T-helper 1 cell treated with Interleukin-12 subunit alpha and Interleukin-12 subunit beta and Interleukin-4 antibody, amounts not matched to agents 30 μg/mL and 1 μg/mL, for 36 hours (primary cell): ENCODE data around the gene EFNA1.
A peak's percentile ranks its signal among the peaks of the same experiment; 100 is the strongest.

ENCODE experiments used
- H3K27ac Mint-ChIP-seq: one replicate; pipeline ENCODE4 v1.8.0; 2021; ENCODE audit warnings: mild to moderate bottlenecking, mixed read lengths
- H3K27me3 Mint-ChIP-seq: one replicate; pipeline ENCODE4 v1.8.0; 2021; ENCODE audit warnings: low read depth, mixed read lengths
- H3K36me3 Mint-ChIP-seq: one replicate; pipeline ENCODE4 v1.8.0; 2021; ENCODE audit warnings: low read depth, mixed read lengths
- H3K4me1 Mint-ChIP-seq: one replicate; pipeline ENCODE4 v1.8.0; 2021; ENCODE audit warnings: low read depth, mixed read lengths
- H3K4me3 Mint-ChIP-seq: one replicate; pipeline ENCODE4 v1.8.0; 2021; ENCODE audit warnings: mild to moderate bottlenecking, moderate library complexity, mixed read lengths
- H3K9me3 Mint-ChIP-seq: one replicate; pipeline ENCODE4 v1.8.0; 2021; ENCODE audit warnings: mixed read lengths

Gene EFNA1

DNA sequence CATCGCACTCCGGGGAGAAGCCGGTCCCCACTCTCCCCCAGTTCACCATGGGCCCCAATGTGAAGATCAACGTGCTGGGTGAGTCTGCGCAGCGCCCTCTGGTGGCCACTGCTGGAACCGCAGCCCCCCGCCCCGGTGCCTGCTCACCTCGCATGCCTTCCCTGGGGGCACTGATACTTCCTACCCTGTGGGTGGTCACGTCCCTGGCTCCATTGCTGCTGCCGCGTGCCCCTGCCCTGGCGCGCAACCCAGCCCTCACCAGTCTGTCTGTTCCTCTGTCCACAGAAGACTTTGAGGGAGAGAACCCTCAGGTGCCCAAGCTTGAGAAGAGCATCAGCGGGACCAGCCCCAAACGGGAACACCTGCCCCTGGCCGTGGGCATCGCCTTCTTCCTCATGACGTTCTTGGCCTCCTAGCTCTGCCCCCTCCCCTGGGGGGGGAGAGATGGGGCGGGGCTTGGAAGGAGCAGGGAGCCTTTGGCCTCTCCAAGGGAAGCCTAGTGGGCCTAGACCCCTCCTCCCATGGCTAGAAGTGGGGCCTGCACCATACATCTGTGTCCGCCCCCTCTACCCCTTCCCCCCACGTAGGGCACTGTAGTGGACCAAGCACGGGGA is 41.4 kb upstream of the EFNA1 start:
- peaks cover 32% of the 10 kb centered on the region for H3K4me1 Mint-ChIP-seq
- H3K4me3 Mint-ChIP-seq = peak overlapping the region; percentile 61
- H3K27me3 Mint-ChIP-seq = peaks cover 23% of the 10 kb centered on the region
- no peaks in the 10 kb centered on the region for H3K9me3 Mint-ChIP-seq
- H3K36me3 Mint-ChIP-seq = peaks cover 2% of the 10 kb centered on the region
- H3K27ac Mint-ChIP-seq = peak overlapping the region; percentile 15

DNA sequence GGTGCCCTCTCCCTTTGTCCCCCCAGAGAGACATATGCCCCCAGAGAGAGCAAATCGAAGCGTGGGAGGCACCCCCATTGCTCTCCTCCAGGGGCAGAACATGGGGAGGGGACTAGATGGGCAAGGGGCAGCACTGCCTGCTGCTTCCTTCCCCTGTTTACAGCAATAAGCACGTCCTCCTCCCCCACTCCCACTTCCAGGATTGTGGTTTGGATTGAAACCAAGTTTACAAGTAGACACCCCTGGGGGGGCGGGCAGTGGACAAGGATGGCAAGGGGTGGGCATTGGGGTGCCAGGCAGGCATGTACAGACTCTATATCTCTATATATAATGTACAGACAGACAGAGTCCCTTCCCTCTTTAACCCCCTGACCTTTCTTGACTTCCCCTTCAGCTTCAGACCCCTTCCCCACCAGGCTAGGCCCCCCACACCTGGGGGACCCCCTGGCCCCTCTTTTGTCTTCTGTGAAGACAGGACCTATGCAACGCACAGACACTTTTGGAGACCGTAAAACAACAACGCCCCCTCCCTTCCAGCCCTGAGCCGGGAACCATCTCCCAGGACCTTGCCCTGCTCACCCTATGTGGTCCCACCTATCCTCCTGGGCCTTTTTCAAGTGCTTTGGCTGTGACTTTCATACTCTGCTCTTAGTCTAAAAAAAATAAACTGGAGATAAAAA is 40.7 kb upstream of the EFNA1 start:
- no peak overlapping the region for H3K27ac Mint-ChIP-seq
- H3K4me3 Mint-ChIP-seq = no peak overlapping the region
- no peaks in the 10 kb centered on the region for H3K36me3 Mint-ChIP-seq
- H3K27me3 Mint-ChIP-seq = peaks cover 16% of the 10 kb centered on the region
- peaks cover 28% of the 10 kb centered on the region for H3K4me1 Mint-ChIP-seq
- H3K9me3 Mint-ChIP-seq = no peaks in the 10 kb centered on the region

GRCh38 chr1:155091071-155092051 is 36.3 kb upstream of the EFNA1 start:
- H3K27me3 Mint-ChIP-seq = peaks cover 19% of the 10 kb centered on the region
- H3K36me3 Mint-ChIP-seq = no peaks in the 10 kb centered on the region
- H3K4me3 Mint-ChIP-seq = no peak overlapping the region
- no peak overlapping the region for H3K27ac Mint-ChIP-seq
- no peaks in the 10 kb centered on the region for H3K9me3 Mint-ChIP-seq
- H3K4me1 Mint-ChIP-seq = peaks cover 3% of the 10 kb centered on the region

DNA sequence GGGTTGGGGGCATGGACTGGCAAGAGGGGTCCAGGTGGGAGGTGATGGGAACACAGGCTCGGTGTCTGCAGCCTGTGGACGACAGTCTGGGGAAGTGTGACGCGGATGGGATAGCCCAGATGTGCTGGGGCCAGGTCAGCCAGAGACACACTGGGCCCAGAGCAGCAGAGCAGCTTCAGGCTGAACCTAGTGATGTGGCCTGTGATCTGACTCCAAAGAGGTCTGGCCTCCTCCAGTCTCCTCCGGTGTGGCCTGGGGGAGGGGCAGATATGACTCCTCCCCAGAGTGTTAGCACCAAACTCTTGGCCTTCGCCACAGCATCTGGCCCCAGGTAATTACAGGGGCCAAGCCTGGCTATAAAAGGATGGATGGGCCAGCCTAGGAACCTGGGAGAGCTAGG is 35.5 kb upstream of the EFNA1 start:
- Mint-ChIP-seq H3K9me3 (no peaks in the 10 kb centered on the region), H3K4me1 (peaks cover 3% of the 10 kb centered on the region), H3K27ac (no peak overlapping the region), H3K4me3 (no peak overlapping the region), H3K27me3 (peaks cover 21% of the 10 kb centered on the region), H3K36me3 (no peaks in the 10 kb centered on the region)

DNA sequence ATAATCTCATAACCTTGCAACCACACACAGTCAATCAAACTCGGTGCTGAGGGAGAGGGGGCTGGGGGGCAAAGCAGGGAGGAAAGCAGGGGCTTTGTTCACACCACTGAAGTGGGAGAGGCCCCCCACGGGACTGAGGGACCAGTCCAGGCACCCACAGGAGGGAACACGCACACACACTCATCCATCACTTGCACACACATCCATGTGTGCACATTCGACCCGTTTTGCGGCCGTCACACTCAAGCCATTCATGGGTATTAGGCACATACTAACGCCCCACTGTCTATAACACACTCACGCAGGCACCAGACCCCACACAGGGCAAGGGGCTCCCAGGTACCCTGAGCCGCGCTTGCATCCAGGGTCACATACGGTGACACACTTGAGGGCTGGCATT is 35.0 kb upstream of the EFNA1 start:
- Mint-ChIP-seq H3K9me3 (no peaks in the 10 kb centered on the region), H3K4me1 (peaks cover 3% of the 10 kb centered on the region), H3K4me3 (no peak overlapping the region), H3K27me3 (peaks cover 21% of the 10 kb centered on the region), H3K36me3 (no peaks in the 10 kb centered on the region), H3K27ac (no peak overlapping the region)

- peaks cover 21% of the 10 kb centered on the region for H3K27me3 Mint-ChIP-seq
- no peaks in the 10 kb centered on the region for H3K9me3 Mint-ChIP-seq
- peaks cover 3% of the 10 kb centered on the region for H3K4me1 Mint-ChIP-seq
- H3K36me3 Mint-ChIP-seq = no peaks in the 10 kb centered on the region
- H3K4me3 Mint-ChIP-seq = no peak overlapping the region
- no peak overlapping the region for H3K27ac Mint-ChIP-seq
These were observed 33.6 kb upstream of the EFNA1 start for GRCh38 chr1:155093911-155094621.

DNA sequence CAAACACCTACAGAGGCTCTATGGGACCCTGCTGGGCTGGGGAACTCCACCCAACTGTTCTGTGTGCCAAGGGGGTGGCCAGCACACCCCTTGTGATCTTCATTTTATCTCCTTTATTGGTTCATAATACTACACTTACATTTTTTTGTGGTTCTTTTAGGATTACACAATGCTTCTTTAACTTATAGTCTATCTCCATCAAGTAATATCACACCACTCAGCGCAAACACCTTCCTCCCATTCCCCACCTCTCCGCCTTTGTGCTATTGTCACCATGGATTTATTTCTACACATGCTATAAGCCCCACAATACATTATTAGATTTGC is 33.1 kb upstream of the EFNA1 start:
- Mint-ChIP-seq H3K4me1 (peaks cover 3% of the 10 kb centered on the region), H3K9me3 (no peaks in the 10 kb centered on the region), H3K4me3 (no peak overlapping the region), H3K27ac (no peak overlapping the region), H3K27me3 (peaks cover 21% of the 10 kb centered on the region), H3K36me3 (no peaks in the 10 kb centered on the region)

GRCh38 chr1:155099331-155099730 is 28.3 kb upstream of the EFNA1 start:
- Mint-ChIP-seq H3K27ac (no peak overlapping the region), H3K4me3 (no peak overlapping the region), H3K4me1 (no peaks in the 10 kb centered on the region), H3K27me3 (peaks cover 25% of the 10 kb centered on the region), H3K36me3 (no peaks in the 10 kb centered on the region), H3K9me3 (no peaks in the 10 kb centered on the region)

- Mint-ChIP-seq H3K4me3 (no peak overlapping the region), H3K9me3 (no peaks in the 10 kb centered on the region), H3K27ac (no peak overlapping the region), H3K27me3 (peaks cover 19% of the 10 kb centered on the region), H3K36me3 (no peaks in the 10 kb centered on the region), H3K4me1 (no peaks in the 10 kb centered on the region)
These were observed 24.4 kb upstream of the EFNA1 start for GRCh38 chr1:155103325-155103724.

GRCh38 chr1:155104605-155105534 is 22.8 kb upstream of the EFNA1 start:
- Mint-ChIP-seq H3K4me3 (no peak overlapping the region), H3K9me3 (no peaks in the 10 kb centered on the region), H3K4me1 (no peaks in the 10 kb centered on the region), H3K36me3 (no peaks in the 10 kb centered on the region), H3K27ac (no peak overlapping the region), H3K27me3 (peaks cover 26% of the 10 kb centered on the region)

DNA sequence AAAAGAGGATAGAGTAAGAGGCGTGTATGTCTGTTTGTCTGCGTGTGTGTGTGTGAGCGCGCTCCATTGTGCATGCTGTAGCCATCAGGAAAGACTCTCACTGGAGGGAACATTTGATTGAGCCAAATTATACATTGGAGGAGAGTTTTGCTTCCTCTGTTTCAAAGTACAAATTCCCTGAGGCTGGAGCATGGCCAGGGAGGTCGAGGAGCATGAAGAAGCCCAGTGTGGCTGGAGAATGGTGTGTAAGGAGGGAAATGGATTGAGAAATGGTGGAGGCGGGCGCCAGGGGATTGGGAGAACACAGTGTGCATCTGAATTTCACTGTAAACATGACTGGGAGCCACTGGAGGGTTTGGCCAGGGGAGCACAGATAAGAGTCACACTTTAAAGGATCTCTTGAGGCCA is 22.1 kb upstream of the EFNA1 start:
- H3K27ac Mint-ChIP-seq = no peak overlapping the region
- no peaks in the 10 kb centered on the region for H3K4me1 Mint-ChIP-seq
- H3K27me3 Mint-ChIP-seq = peaks cover 26% of the 10 kb centered on the region
- no peaks in the 10 kb centered on the region for H3K36me3 Mint-ChIP-seq
- no peak overlapping the region for H3K4me3 Mint-ChIP-seq
- no peaks in the 10 kb centered on the region for H3K9me3 Mint-ChIP-seq

DNA sequence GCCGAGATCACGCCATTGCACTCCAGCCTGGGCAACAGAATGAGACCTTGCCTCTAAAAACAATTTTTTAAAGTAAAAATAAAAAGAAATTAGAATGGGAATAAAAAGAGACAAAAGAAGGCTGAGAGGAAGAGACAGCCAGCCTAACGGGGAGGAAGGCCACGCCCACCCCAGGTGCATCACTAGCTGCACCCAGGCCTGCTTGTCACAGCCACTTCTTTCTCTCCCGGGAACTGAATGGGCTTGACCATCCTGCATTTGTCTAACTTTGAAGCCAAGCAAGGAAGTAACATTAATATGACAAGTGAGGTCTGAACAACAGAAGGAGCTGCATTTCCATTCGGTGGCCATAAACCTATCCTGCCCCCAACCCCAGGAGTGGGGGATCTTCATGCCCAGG is 20.8 kb upstream of the EFNA1 start:
- Mint-ChIP-seq H3K27me3 (peaks cover 26% of the 10 kb centered on the region), H3K9me3 (no peaks in the 10 kb centered on the region), H3K27ac (no peak overlapping the region), H3K4me3 (no peak overlapping the region), H3K36me3 (no peaks in the 10 kb centered on the region), H3K4me1 (no peaks in the 10 kb centered on the region)

DNA sequence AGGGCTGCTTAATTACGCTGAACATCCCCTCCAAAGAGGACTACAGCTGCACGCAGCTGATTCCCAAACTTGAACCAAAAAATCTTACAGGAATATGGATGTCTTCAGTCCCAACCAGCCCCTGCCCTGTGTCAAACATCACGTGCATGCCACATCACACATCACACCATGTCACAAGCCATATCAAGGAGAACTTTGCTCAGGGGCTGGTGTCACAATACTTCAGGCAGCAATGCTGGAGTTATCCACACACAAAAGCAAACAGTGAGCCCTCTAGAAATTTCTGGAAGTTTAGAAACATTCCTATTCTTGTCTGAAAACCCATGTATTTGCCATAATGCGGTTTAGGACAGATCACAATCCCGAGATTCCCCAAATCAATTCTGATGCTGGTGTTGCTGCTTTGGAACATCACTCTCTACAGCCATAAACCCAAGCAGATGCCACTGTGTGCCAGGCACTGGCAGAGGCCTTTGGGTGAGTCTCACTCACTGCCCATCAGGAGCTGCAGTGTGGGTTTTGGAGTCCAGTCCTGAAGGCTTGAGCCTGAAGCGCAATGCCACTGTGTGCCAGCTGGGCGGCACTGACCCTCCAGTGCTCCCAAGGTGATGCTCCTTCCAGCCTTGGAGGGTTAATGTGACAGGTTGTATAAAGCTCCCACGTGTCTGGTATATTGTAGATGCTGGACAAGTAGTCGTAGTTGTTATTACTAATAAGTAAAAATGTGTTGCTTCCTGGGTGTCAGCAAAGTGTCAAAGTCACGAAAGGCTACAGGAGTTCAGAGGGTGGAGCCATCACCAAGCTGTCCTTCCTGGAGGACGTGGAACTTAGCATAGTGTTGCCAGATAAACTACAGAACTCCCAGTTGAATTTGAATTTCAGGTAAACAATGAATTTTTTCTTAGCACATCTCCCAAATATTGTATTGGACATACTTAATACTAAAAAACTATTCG is 20.1 kb upstream of the EFNA1 start:
- no peaks in the 10 kb centered on the region for H3K9me3 Mint-ChIP-seq
- no peak overlapping the region for H3K27ac Mint-ChIP-seq
- no peaks in the 10 kb centered on the region for H3K36me3 Mint-ChIP-seq
- H3K27me3 Mint-ChIP-seq = peaks cover 26% of the 10 kb centered on the region
- no peaks in the 10 kb centered on the region for H3K4me1 Mint-ChIP-seq
- H3K4me3 Mint-ChIP-seq = no peak overlapping the region
